Smooth muscle cell (in vitro differentiated cells): ENCODE measurements around the gene RPS19BP1. TPM values are rescaled to one million over a fixed set of nuclear protein-coding genes. Genes with fewer than 3 reads are reported as not detected.

Experiments used
- DNase-seq: peaks from one replicate; lab custom pipeline; 2025; ENCODE audit not compliant: unreplicated experiment; lab: John Stamatoyannopoulos, UW
- H2AFZ ChIP-seq: fragments of 200-600 bp; sonication (generic); 2 replicates; pipeline ENCODE4 v1.6.0; 2016; ENCODE audit warnings: antibody characterized with exemption, low read depth, mild to moderate bottlenecking
- H3F3A ChIP-seq: fragments of 200-600 bp; sonication (generic); 2 replicates; pipeline ENCODE4 v1.6.0; 2017; ENCODE audit warnings: antibody characterized with exemption, low read depth
- H3K27ac ChIP-seq: fragments of 200-600 bp; sonication (generic); 2 replicates; pipeline ENCODE4 v1.5.1; 2016; ENCODE audit warnings: low read depth, mild to moderate bottlenecking
- H3K27me3 ChIP-seq: fragments of 200-600 bp; sonication (generic); 2 replicates; pipeline ENCODE4 v1.6.1; 2016; ENCODE audit warnings: low read depth, mild to moderate bottlenecking
- H3K36me3 ChIP-seq: fragments of 200-600 bp; sonication (generic); 2 replicates; pipeline ENCODE4 v1.5.1; 2016; ENCODE audit warnings: low read depth
- H3K4me1 ChIP-seq: fragments of 200-600 bp; sonication (generic); 2 replicates; pipeline ENCODE4 v1.5.1; 2016; ENCODE audit warnings: low read depth
- H3K4me2 ChIP-seq: fragments of 200-600 bp; sonication (generic); 2 replicates; pipeline ENCODE4 v1.6.0; 2016; ENCODE audit warnings: mild to moderate bottlenecking
- H3K4me3 ChIP-seq: fragments of 200-600 bp; sonication (generic); 2 replicates; pipeline ENCODE4 v1.5.1; 2016; ENCODE audit warnings: mild to moderate bottlenecking
- H3K79me2 ChIP-seq: fragments of 200-600 bp; sonication (generic); 2 replicates; pipeline ENCODE4 v1.6.0; 2016; ENCODE audit warnings: low read depth, mild to moderate bottlenecking
- H3K9ac ChIP-seq: fragments of 200-600 bp; sonication (generic); 2 replicates; pipeline ENCODE4 v1.6.0; 2016; ENCODE audit warnings: low read depth
- H3K9me3 ChIP-seq: fragments of 200-600 bp; sonication (generic); replicated peaks from 2 replicates; pipeline ENCODE4 v1.5.1; 2016; ENCODE audit warnings: low read depth
- H4K20me1 ChIP-seq: fragments of 200-600 bp; sonication (generic); 2 replicates; pipeline ENCODE4 v1.6.0; 2016; ENCODE audit warnings: low read depth
- CTCF ChIP-seq: fragments of 200-600 bp; sonication (generic); IDR thresholded peaks from 2 replicates; pipeline ENCODE4 v1.5.1; 2017; ENCODE audit warnings: borderline replicate concordance, mild to moderate bottlenecking, antibody characterized with exemption; ENCODE audit not compliant: insufficient read depth, poor library complexity, severe bottlenecking
- WGBS: methylation state at CpG from one replicate; pipeline ENCODE4 v1.1.7; 2016; ENCODE audit warnings: low lambda C conversion rate; 5-methylcytosine and 5-hydroxymethylcytosine counted together
- polyA plus RNA-seq: library from polyadenylated mRNA; unstranded; fragments of >200 nt; fragmentation: Nextera tagmentation; extraction: Ambion mirVana; gene quantifications from 2 replicates; pipeline ENCODE4 v1.2.1, GENCODE V29; 2016
- total RNA-seq: library from RNA; depleted of rRNA; stranded (reverse); fragments of >200 nt; gene quantifications from 2 replicates; pipeline ENCODE4 v1.2.3, GENCODE V29; 2014

RPS19BP1 gene
- total and polyA plus RNA-seq, 2 experiments from 2014 or later = 71.6 to 97.1 TPM

- H2AFZ ChIP-seq = no peak overlapping the region
- no peak for TF ChIP-seq CTCF
- 47% methylated on average over 4 of the region's 4 CpGs for WGBS
- DNase-seq = no peak
- H3K9ac ChIP-seq = no peak overlapping the region
- H4K20me1 ChIP-seq = peaks cover 17% of the 10 kb centered on the region
- H3K79me2 ChIP-seq = no peaks in the 10 kb centered on the region
- no peaks in the 10 kb centered on the region for H3K27me3 ChIP-seq
- H3K36me3 ChIP-seq = no peaks in the 10 kb centered on the region
- H3K4me1 ChIP-seq = peaks cover 8% of the 10 kb centered on the region
- H3K27ac ChIP-seq = peak overlapping the region; percentile 48
- H3K4me3 ChIP-seq = no peak overlapping the region
- no peaks in the 10 kb centered on the region for H3K9me3 ChIP-seq
- H3F3A ChIP-seq = peaks cover 12% of the 10 kb centered on the region
- H3K4me2 ChIP-seq = peak overlapping the region; percentile 33
Measured at GRCh38 chr22:39493759-39494158, 38.8 kb downstream of the RPS19BP1 start.

- H3K9me3 ChIP-seq = no peaks in the 10 kb centered on the region
- H3F3A ChIP-seq = peaks cover 12% of the 10 kb centered on the region
- no peak overlapping the region for H2AFZ ChIP-seq
- H3K4me3 ChIP-seq = no peak overlapping the region
- no peak overlapping the region for H3K4me2 ChIP-seq
- H3K9ac ChIP-seq = no peak overlapping the region
- H4K20me1 ChIP-seq = peaks cover 17% of the 10 kb centered on the region
- H3K79me2 ChIP-seq = no peaks in the 10 kb centered on the region
- H3K27ac ChIP-seq = no peak overlapping the region
- 100% methylated on average over 3 of the region's 3 CpGs for WGBS
- H3K27me3 ChIP-seq = no peaks in the 10 kb centered on the region
- no peak for TF ChIP-seq CTCF
- H3K4me1 ChIP-seq = peaks cover 4% of the 10 kb centered on the region
- no peaks in the 10 kb centered on the region for H3K36me3 ChIP-seq
- DNase-seq = no peak
Measured at GRCh38 chr22:39492186-39492585, 40.4 kb downstream of the RPS19BP1 start.

- no peak for DNase-seq
- H3K27ac ChIP-seq = no peak overlapping the region
- H3K4me2 ChIP-seq = no peak overlapping the region
- WGBS = 95% methylated on average over 6 of the region's 6 CpGs
- peaks cover 12% of the 10 kb centered on the region for H3F3A ChIP-seq
- peaks cover 21% of the 10 kb centered on the region for H4K20me1 ChIP-seq
- no peak overlapping the region for H3K4me3 ChIP-seq
- H3K9ac ChIP-seq = no peak overlapping the region
- H3K27me3 ChIP-seq = no peaks in the 10 kb centered on the region
- peaks cover 4% of the 10 kb centered on the region for H3K4me1 ChIP-seq
- no peaks in the 10 kb centered on the region for H3K79me2 ChIP-seq
- H3K9me3 ChIP-seq = no peaks in the 10 kb centered on the region
- TF ChIP-seq CTCF = no peak
- no peak overlapping the region for H2AFZ ChIP-seq
- H3K36me3 ChIP-seq = no peaks in the 10 kb centered on the region
Measured at GRCh38 chr22:39491696-39492095, 40.9 kb downstream of the RPS19BP1 start.

GRCh38 chr22:39490966-39491680 lies 41.4 kb downstream of the RPS19BP1 start:
- TF ChIP-seq CTCF = no peak
- H3K9ac ChIP-seq = no peak overlapping the region
- 94% methylated on average over 9 of the region's 9 CpGs for WGBS
- no peaks in the 10 kb centered on the region for H3K27me3 ChIP-seq
- no peaks in the 10 kb centered on the region for H3K79me2 ChIP-seq
- no peaks in the 10 kb centered on the region for H3K9me3 ChIP-seq
- H4K20me1 ChIP-seq = peaks cover 25% of the 10 kb centered on the region
- H3K4me2 ChIP-seq = no peak overlapping the region
- peaks cover 12% of the 10 kb centered on the region for H3F3A ChIP-seq
- no peak overlapping the region for H2AFZ ChIP-seq
- no peak overlapping the region for H3K4me3 ChIP-seq
- no peak for DNase-seq
- H3K27ac ChIP-seq = no peak overlapping the region
- H3K36me3 ChIP-seq = no peaks in the 10 kb centered on the region
- peaks cover 3% of the 10 kb centered on the region for H3K4me1 ChIP-seq
